A549 (cell line): ENCODE data around the gene SPTBN5. TPM values are rescaled to one million over a fixed set of nuclear protein-coding genes. Genes with fewer than 3 reads are reported as not detected.

ENCODE experiments used
- ATAC-seq, 2 experiments: fragments of 200-7000 bp in 1 of 2; fragments of >200 bp in 1 of 2; cut with Nextera tagmentation in 1 of 2; cut with Tn5 transposase in 1 of 2; 3 replicates each; pipeline versions ENCODE4 v1.8.0 to v1.9.1; 2018 to 2020; ENCODE audit warnings: mild to moderate bottlenecking in 1 of 2, moderate library complexity in 1 of 2
- CTCF ChIA-PET: fragments of 300-600 bp; sonication (Branson Sonifier 250); formaldehyde crosslinking; extraction: SDS; loops from one replicate; lab custom pipeline; 2021; ENCODE audit warnings: antibody characterized with exemption, inconsistent platforms; lab: Yijun Ruan, JAX
- POLR2A ChIA-PET: fragments of 350-600 bp; formaldehyde crosslinking; extraction: SDS; loops from one replicate; lab custom pipeline; 2021; ENCODE audit warnings: antibody characterized with exemption, inconsistent platforms; lab: Yijun Ruan, JAX
- DNase-seq, 2 experiments: peaks; one replicate each; pipeline versions ENCODE4 v3.0.0 to v3.0.0-alpha.2; 2011 to 2016; ENCODE audit warnings: low read depth in 1 of 2, low spot score in 1 of 2
- FAIRE-seq: peaks from 2 replicates; lab custom pipeline; 2011; peaks lifted over from hg19 to GRCh38; lab: Jason Lieb, UNC
- H3K27ac ChIP-seq, 2 experiments: fragments of >200 bp; sonication (Bioruptor Twin); formaldehyde crosslinking; 3 replicates each; pipeline ENCODE4 v1.5.1; 2016 to 2017
- H3K4me1 ChIP-seq: fragments of >200 bp; sonication (Bioruptor Twin); formaldehyde crosslinking; 3 replicates; pipeline ENCODE4 v1.6.1; 2016
- H3K4me2 ChIP-seq: fragments of >200 bp; sonication (Bioruptor Twin); formaldehyde crosslinking; 3 replicates; pipeline ENCODE4 v1.6.1; 2016
- H3K4me3 ChIP-seq: fragments of >200 bp; sonication (Bioruptor Twin); formaldehyde crosslinking; 3 replicates; pipeline ENCODE4 v1.5.1; 2016
- H3K9me3 ChIP-seq: fragments of >200 bp; sonication (Bioruptor Twin); formaldehyde crosslinking; 3 replicates; pipeline ENCODE4 v1.6.1; 2016
- BHLHE40 ChIP-seq: IDR thresholded peaks from 2 replicates; pipeline ENCODE4 v1.6.1; 2012; ENCODE audit warnings: low read depth, low read length, inconsistent platforms
- CBX2 ChIP-seq: fragments of 200-600 bp; sonication (generic); IDR thresholded peaks from 2 replicates; pipeline ENCODE4 v1.6.1; 2016; ENCODE audit warnings: low read depth, mild to moderate bottlenecking, borderline replicate concordance
- CEBPB ChIP-seq, 2 experiments: fragments of >200 bp in 1 of 2; sonication (Bioruptor Twin) in 1 of 2; formaldehyde crosslinking in 1 of 2; IDR thresholded peaks; 2 replicates each; pipeline ENCODE4 v1.6.1; 2012 to 2016
- CHD4 ChIP-seq: fragments of 200-600 bp; sonication (generic); IDR thresholded peaks from 2 replicates; pipeline ENCODE4 v1.6.1; 2016; ENCODE audit warnings: antibody characterized with exemption, mild to moderate bottlenecking, borderline replicate concordance
- ESRRA ChIP-seq: fragments of 150-350 bp; IDR thresholded peaks from 2 replicates; pipeline ENCODE4 v1.6.1; 2014; ENCODE audit warnings: mild to moderate bottlenecking, low read length, borderline replicate concordance
- FOSL2 ChIP-seq, 2 experiments: fragments of 450-650 bp in 1 of 2; fragments of >200 bp in 1 of 2; sonication (Bioruptor Twin) in 1 of 2; formaldehyde crosslinking; IDR thresholded peaks; 2 replicates each; pipeline versions ENCODE4 v1.5.0 to v1.6.1; 2016 to 2020; ENCODE audit warnings: mild to moderate bottlenecking in 1 of 2, moderate library complexity in 1 of 2
- HDAC2 ChIP-seq: fragments of 200-600 bp; sonication (generic); IDR thresholded peaks from 2 replicates; pipeline ENCODE4 v1.6.1; 2016
- HEYL ChIP-seq: fragments of 250-450 bp; sonication (Bioruptor Pico); IDR thresholded peaks from 2 replicates; pipeline ENCODE4 v1.8.0; 2021; ENCODE audit warnings: mild to moderate bottlenecking, moderate library complexity
- HOXB13 ChIP-seq: fragments of 250-450 bp; sonication (Bioruptor Pico); IDR thresholded peaks from 2 replicates; pipeline ENCODE4 v1.5.0; 2020; ENCODE audit warnings: low read depth, mild to moderate bottlenecking, moderate library complexity
- JUN ChIP-seq, 2 experiments: fragments of >200 bp; sonication (Bioruptor Twin); formaldehyde crosslinking; IDR thresholded peaks; 2 replicates in 1 of 2; 3 replicates in 1 of 2; pipeline ENCODE4 v1.6.1; 2016 to 2017
- NFE2L2 ChIP-seq: fragments of 150-350 bp; conservative IDR thresholded peaks from 2 replicates; pipeline ENCODE4 v1.6.1; 2014; ENCODE audit warnings: low read length
- NPAS2 ChIP-seq: fragments of 250-450 bp; sonication (Bioruptor Pico); IDR thresholded peaks from 2 replicates; pipeline ENCODE4 v1.8.0; 2022; ENCODE audit warnings: mild to moderate bottlenecking, moderate library complexity, borderline replicate concordance
- PBX3 ChIP-seq: IDR thresholded peaks from 2 replicates; pipeline ENCODE4 v1.6.1; 2012
- RNF2 ChIP-seq: fragments of 200-600 bp; sonication (generic); IDR thresholded peaks from 2 replicates; pipeline ENCODE4 v1.6.1; 2016; ENCODE audit warnings: low read depth, mild to moderate bottlenecking, antibody characterized with exemption, moderate library complexity, borderline replicate concordance
- TFCP2L1 ChIP-seq: fragments of 250-450 bp; sonication (Bioruptor Pico); IDR thresholded peaks from 2 replicates; pipeline ENCODE4 v1.5.0; 2021; ENCODE audit warnings: mild to moderate bottlenecking
- TP53 ChIP-seq: fragments of 250-450 bp; sonication (Bioruptor Pico); IDR thresholded peaks from 2 replicates; pipeline ENCODE4 v1.5.0; 2021; ENCODE audit warnings: mild to moderate bottlenecking, moderate library complexity
- USF2 ChIP-seq: fragments of 450-650 bp; IDR thresholded peaks from 2 replicates; pipeline ENCODE4 v1.6.1; 2014; ENCODE audit warnings: antibody characterized with exemption
- ZC3H11A ChIP-seq: fragments of 450-650 bp; IDR thresholded peaks from 2 replicates; pipeline ENCODE4 v1.6.1; 2014; ENCODE audit warnings: antibody characterized with exemption, mild to moderate bottlenecking
- ZNF302 ChIP-seq: fragments of 250-450 bp; sonication (Bioruptor Pico); IDR thresholded peaks from 2 replicates; pipeline ENCODE4 v1.9.0; 2021; ENCODE audit warnings: inconsistent platforms, mild to moderate bottlenecking, moderate library complexity
- ZSCAN20 ChIP-seq: fragments of 250-450 bp; sonication (Bioruptor Pico); IDR thresholded peaks from 2 replicates; pipeline ENCODE4 v1.8.0; 2022; ENCODE audit warnings: mild to moderate bottlenecking, moderate library complexity
- WGBS: methylation state at CpG from one replicate; pipeline ENCODE4 v1.1.6; 2017; ENCODE audit errors: missing lambda C conversion rate; 5-methylcytosine and 5-hydroxymethylcytosine counted together
- polyA plus RNA-seq, 4 experiments: library from polyadenylated mRNA; depleted of rRNA in 3 of 4; stranded (reverse); fragments of >200 nt; fragmentation: RNase III in 1 of 4; extraction: RNeasy Plus Mini Kit Qiagen cat#74134 plus additional on column Dnase treatment in 1 of 4; gene quantifications; 2 replicates in 3 of 4; 3 replicates in 1 of 4; pipeline ENCODE4 v1.2.3, GENCODE V29; 2011 to 2017
- TF ChIP-seq, protein P1 (sequence below): fragments of 200-600 bp; sonication (generic); IDR thresholded peaks from 2 replicates; pipeline ENCODE4 v1.6.1; 2016; ENCODE audit warnings: antibody characterized with exemption, mild to moderate bottlenecking, moderate library complexity
- TF ChIP-seq, protein P2 (sequence below): fragments of 150-350 bp; IDR thresholded peaks from 2 replicates; pipeline ENCODE4 v1.6.1; 2014; ENCODE audit warnings: low read depth, mild to moderate bottlenecking, low read length

Gene SPTBN5
- polyA plus RNA-seq, 2 of the 4 experiments (the other 2 are of a cell fraction) = 0.05 to 0.17 TPM

DNA sequence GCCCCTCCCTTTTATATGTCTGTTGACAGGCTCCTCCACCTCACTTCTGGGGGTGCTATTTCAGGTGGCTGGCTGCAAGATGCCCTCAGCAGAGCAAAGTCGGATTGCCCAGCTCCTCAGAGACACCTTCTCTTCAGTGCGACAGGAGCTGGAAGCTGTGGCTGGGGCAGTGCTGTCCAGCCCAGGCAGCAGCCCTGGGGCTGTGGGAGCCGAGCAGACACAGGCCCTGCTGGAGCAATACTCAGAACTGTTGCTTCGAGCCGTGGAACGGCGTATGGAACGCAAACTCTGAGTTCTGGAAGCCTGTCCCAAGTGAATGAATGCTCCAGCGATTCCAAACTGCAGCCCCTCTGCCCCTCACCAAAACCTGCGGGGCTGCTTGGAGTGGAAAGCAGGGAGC is 68.7 kb downstream of the SPTBN5 start:
- Histone ChIP-seq H3K27ac (no peak overlapping the region), H3K4me2 (no peak overlapping the region), H3K4me3 (no peak overlapping the region), H3K4me1 (0 out of 3 replicates have a peak, but pooled peaks cover 7% of the 10 kb centered on the region), H3K9me3 (no peaks in the 10 kb centered on the region)
- ChIA-PET POLR2A (no interaction called here), CTCF (interaction anchor here (3.5 kb wide), 1 partner anchor 14 kb away, joined by 16 read pairs; no protein-coding TSS in a partner anchor)
- no peak for DNase-seq
- no peak for ATAC-seq
- 92% methylated on average over 9 of the region's 10 CpGs for WGBS
- FAIRE-seq = no peak
- TF ChIP-seq ZC3H11A (no peak), BHLHE40 (no peak), HOXB13 (no peak), USF2 (no peak), PBX3 (no peak), ESRRA (no peak), NFE2L2 (no peak), JUN (IDR thresholded peaks at IDR 0.05) (no peak), TFCP2L1 (CRISPR knock-in tag) (no peak), HEYL (CRISPR knock-in tag) (no peak), NPAS2 (CRISPR knock-in tag) (no peak), CEBPB (IDR thresholded peaks at IDR 0.05) (no peak), CHD4 (no peak)

DNA sequence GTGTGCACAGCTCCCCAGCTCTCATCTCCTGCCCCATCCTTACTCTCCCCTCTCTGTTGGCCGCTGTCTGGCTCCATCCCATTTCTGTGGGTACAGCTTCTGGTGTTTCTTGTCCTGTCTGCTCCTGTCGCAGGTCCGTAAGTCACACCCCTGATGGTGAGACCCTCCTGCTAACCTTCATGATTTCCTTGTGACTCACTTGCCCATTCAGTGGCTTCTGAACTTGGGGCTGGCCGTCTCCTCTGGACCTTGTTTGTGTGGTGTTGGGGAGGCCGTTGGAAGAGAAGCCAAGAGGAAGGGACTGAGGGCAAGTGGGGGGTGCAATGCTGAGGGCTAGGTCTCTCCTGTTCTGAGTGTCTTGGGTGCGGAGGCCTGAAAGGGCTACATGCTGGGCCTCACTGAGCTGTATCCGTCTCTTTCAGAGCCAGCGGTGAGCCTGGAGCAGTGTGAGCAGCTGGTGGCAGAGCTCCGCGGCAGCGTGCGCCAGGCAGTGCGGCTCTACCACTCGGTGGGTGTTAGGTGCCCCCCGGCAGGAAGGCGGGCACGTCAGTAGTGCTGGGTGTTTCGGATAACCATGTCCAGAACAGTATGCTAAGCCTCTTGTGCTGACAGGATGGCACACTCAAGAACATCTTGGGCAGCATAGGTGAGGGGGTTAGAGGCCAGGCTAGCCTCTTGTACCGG is 69.6 kb downstream of the SPTBN5 start:
- Histone ChIP-seq H3K4me3 (no peak overlapping the region), H3K27ac (no peak overlapping the region)
- 85% methylated on average over 12 of the region's 19 CpGs for WGBS
- TF ChIP-seq TP53 = no peak
- no peak for TF ChIP-seq CBX2
- TF ChIP-seq HDAC2 = no peak
- TF ChIP-seq, protein P1, sequence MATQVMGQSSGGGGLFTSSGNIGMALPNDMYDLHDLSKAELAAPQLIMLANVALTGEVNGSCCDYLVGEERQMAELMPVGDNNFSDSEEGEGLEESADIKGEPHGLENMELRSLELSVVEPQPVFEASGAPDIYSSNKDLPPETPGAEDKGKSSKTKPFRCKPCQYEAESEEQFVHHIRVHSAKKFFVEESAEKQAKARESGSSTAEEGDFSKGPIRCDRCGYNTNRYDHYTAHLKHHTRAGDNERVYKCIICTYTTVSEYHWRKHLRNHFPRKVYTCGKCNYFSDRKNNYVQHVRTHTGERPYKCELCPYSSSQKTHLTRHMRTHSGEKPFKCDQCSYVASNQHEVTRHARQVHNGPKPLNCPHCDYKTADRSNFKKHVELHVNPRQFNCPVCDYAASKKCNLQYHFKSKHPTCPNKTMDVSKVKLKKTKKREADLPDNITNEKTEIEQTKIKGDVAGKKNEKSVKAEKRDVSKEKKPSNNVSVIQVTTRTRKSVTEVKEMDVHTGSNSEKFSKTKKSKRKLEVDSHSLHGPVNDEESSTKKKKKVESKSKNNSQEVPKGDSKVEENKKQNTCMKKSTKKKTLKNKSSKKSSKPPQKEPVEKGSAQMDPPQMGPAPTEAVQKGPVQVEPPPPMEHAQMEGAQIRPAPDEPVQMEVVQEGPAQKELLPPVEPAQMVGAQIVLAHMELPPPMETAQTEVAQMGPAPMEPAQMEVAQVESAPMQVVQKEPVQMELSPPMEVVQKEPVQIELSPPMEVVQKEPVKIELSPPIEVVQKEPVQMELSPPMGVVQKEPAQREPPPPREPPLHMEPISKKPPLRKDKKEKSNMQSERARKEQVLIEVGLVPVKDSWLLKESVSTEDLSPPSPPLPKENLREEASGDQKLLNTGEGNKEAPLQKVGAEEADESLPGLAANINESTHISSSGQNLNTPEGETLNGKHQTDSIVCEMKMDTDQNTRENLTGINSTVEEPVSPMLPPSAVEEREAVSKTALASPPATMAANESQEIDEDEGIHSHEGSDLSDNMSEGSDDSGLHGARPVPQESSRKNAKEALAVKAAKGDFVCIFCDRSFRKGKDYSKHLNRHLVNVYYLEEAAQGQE = no peak
- TF ChIP-seq, all 56 proteins: peak for 0
- POLR2A ChIA-PET = no interaction called here
- ATAC-seq (no peak), FAIRE-seq (no peak), DNase-seq (no peak)
- Histone ChIP-seq H3K4me1 (0 out of 3 replicates have a peak, but pooled peaks cover 7% of the 10 kb centered on the region), H3K9me3 (no peaks in the 10 kb centered on the region), H3K4me2 (no peak overlapping the region)
- CTCF ChIA-PET = interaction anchor here (1.0 to 3.5 kb wide), 4 partner anchors 11 to 221 kb away, joined by 3 to 16 read pairs (median 4); no protein-coding TSS in a partner anchor

DNA sequence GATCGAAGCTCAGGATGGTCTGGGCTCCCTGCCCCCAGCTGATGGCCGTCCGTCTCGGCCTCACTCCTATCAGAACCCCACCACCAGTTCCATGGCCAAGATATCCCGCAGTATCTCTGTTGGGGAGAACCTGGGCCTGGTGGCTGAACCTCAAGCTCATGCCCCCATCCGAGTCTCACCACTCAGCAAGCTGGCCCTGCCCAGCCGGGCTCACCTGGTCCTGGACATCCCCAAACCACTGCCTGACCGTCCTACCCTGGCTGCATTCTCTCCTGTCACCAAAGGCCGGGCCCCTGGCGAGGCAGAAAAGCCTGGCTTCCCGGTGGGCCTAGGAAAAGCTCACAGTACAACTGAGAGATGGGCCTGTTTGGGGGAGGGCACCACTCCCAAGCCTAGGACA is 70.4 kb downstream of the SPTBN5 start:
- Histone ChIP-seq H3K4me2 (no peak overlapping the region), H3K4me3 (no peak overlapping the region), H3K9me3 (no peaks in the 10 kb centered on the region), H3K4me1 (0 out of 3 replicates have a peak, but pooled peaks cover 3% of the 10 kb centered on the region), H3K27ac (no peak overlapping the region)
- 80% methylated on average over 2 of the region's 11 CpGs for WGBS
- DNase-seq (no peak), FAIRE-seq (no peak), ATAC-seq (no peak)
- TF ChIP-seq, protein P2, sequence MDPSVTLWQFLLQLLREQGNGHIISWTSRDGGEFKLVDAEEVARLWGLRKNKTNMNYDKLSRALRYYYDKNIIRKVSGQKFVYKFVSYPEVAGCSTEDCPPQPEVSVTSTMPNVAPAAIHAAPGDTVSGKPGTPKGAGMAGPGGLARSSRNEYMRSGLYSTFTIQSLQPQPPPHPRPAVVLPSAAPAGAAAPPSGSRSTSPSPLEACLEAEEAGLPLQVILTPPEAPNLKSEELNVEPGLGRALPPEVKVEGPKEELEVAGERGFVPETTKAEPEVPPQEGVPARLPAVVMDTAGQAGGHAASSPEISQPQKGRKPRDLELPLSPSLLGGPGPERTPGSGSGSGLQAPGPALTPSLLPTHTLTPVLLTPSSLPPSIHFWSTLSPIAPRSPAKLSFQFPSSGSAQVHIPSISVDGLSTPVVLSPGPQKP = no peak
- TF ChIP-seq CEBPB (IDR thresholded peaks at IDR 0.05) (no peak), ZNF302 (CRISPR knock-in tag) (no peak), NPAS2 (CRISPR knock-in tag) (no peak), ZSCAN20 (CRISPR knock-in tag) (no peak), ESRRA (no peak), PBX3 (no peak), FOSL2 (IDR thresholded peaks at IDR 0.05) (no peak), FOSL2 (CRISPR knock-in tag; IDR thresholded peaks at IDR 0.05) (no peak), RNF2 (no peak), ZC3H11A (no peak)
- POLR2A ChIA-PET = no interaction called here
- CTCF ChIA-PET = interaction anchor here (1.0 to 3.5 kb wide), 4 partner anchors 10 to 220 kb away, joined by 3 to 16 read pairs (median 4); no protein-coding TSS in a partner anchor
